Thoracic aorta (tissue), 2 donors: ENCODE measurements around the gene GLRX2. TPM values are rescaled to one million over a fixed set of nuclear protein-coding genes. Genes with fewer than 3 reads are reported as not detected.

Source experiments
- ATAC-seq: fragments of 150-250 bp; one replicate; pipeline ENCODE4 v1.8.0; 2017; ENCODE audit warnings: low read depth; ENCODE audit not compliant: insufficient number of reproducible peaks, low FRiP score
- DNase-seq: peaks from one replicate; pipeline ENCODE4 v3.0.0-alpha.2; 2020; ENCODE audit warnings: low spot score
- H3K27ac ChIP-seq, 2 donors: fragments of 200-600 bp; sonication (generic); 1 replicate in 1 of 2; 2 replicates in 1 of 2; pipeline ENCODE4 v1.5.1; 2016; ENCODE audit warnings: mild to moderate bottlenecking in 2 of 2, moderate library complexity in 2 of 2
- H3K27me3 ChIP-seq: fragments of 200-600 bp; sonication (generic); replicated peaks from 2 replicates; pipeline ENCODE4 v1.6.0; 2016; ENCODE audit warnings: mild to moderate bottlenecking; ENCODE audit not compliant: insufficient read depth
- H3K36me3 ChIP-seq: fragments of 200-600 bp; sonication (generic); one replicate; pipeline ENCODE4 v1.5.1; 2016
- H3K4me1 ChIP-seq, 2 donors: fragments of 200-600 bp; sonication (generic); 1 replicate in 1 of 2; 2 replicates in 1 of 2; pipeline versions ENCODE4 v1.5.1 to v1.6.0; 2016; ENCODE audit warnings: low read depth in 2 of 2, mild to moderate bottlenecking in 1 of 2; ENCODE audit not compliant: control insufficient read depth in 1 of 2
- H3K4me3 ChIP-seq: fragments of 200-600 bp; sonication (generic); 2 replicates; pipeline ENCODE4 v1.5.1; 2016; ENCODE audit warnings: mild to moderate bottlenecking
- H3K9me3 ChIP-seq: fragments of 200-600 bp; sonication (generic); 2 replicates; pipeline ENCODE4 v1.5.1; 2016
- total RNA-seq, 2 donors: library from RNA; depleted of rRNA; stranded (reverse); fragments of >200 nt; gene quantifications; one replicate each; pipeline versions ENCODE4 v1.1.0 to v1.2.3, GENCODE V29; 2016
- TF ChIP-seq, protein P1 (sequence below): fragments of 200-600 bp; sonication (generic); IDR thresholded peaks from one replicate; pipeline ENCODE4 v1.5.1; 2019; ENCODE audit warnings: antibody characterized with exemption

The GLRX2 gene
- total RNA-seq, 2 donors from 2014 or later, result 4.7 to 8.3 TPM

DNA sequence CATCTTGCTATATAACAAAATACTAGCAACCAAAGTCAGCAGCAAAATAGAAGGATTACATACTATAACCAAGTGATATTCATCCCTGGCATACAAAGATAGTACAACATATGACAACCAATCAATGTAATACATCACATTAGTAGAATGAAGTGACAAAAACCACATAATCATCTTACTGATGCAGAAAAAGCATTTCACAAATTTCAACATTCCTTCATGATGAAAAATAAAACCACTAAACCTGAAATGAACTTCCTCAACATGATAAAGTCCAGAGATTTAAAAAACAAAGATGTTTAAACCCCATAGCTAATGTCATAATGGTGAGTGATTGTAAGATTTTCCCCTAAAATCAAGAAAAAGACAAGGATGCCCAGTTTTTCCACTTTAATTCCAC, 27.2 kb downstream of the GLRX2 start:
- Histone ChIP-seq H3K4me1 (no peaks in the 10 kb centered on the region), H3K27me3 (no peaks in the 10 kb centered on the region), H3K36me3 (peaks cover 24% of the 10 kb centered on the region), H3K9me3 (peaks cover 2% of the 10 kb centered on the region), H3K4me3 (no peak overlapping the region), H3K27ac (no peak overlapping the region)
- ATAC-seq (no peak), DNase-seq (no peak)
- TF ChIP-seq, protein P1, sequence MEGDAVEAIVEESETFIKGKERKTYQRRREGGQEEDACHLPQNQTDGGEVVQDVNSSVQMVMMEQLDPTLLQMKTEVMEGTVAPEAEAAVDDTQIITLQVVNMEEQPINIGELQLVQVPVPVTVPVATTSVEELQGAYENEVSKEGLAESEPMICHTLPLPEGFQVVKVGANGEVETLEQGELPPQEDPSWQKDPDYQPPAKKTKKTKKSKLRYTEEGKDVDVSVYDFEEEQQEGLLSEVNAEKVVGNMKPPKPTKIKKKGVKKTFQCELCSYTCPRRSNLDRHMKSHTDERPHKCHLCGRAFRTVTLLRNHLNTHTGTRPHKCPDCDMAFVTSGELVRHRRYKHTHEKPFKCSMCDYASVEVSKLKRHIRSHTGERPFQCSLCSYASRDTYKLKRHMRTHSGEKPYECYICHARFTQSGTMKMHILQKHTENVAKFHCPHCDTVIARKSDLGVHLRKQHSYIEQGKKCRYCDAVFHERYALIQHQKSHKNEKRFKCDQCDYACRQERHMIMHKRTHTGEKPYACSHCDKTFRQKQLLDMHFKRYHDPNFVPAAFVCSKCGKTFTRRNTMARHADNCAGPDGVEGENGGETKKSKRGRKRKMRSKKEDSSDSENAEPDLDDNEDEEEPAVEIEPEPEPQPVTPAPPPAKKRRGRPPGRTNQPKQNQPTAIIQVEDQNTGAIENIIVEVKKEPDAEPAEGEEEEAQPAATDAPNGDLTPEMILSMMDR, result no peak

DNA sequence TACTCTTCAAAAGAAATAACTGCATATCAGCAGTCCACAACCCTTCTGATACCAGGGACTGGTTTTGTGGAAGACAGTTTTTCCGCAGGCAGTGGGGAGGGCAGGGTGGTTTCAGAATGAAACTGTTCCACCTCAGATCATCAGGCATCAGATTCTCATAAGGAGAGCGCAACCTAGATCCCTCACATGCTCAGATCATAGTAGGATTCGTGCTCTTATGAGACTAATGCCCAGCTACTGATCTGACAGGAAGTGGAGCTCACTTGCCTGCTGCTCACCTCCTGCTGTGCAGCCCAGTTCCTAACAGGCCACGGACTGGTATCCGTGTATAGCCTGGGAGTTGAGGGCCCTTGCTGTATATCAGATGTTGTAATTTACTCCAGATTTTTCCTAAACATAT, 34.3 kb downstream of the GLRX2 start:
- Histone ChIP-seq H3K36me3 (peaks cover 5% of the 10 kb centered on the region), H3K4me1 (peaks cover 0 to 10% of the 10 kb centered on the region in 2 donors), H3K27ac (peak overlapping the region in 1 of 2 donors; percentile 21), H3K9me3 (no peaks in the 10 kb centered on the region), H3K27me3 (no peaks in the 10 kb centered on the region), H3K4me3 (no peak overlapping the region)
- TF ChIP-seq, protein P1, result no peak
- no peak for DNase-seq
- ATAC-seq, result no peak

DNA sequence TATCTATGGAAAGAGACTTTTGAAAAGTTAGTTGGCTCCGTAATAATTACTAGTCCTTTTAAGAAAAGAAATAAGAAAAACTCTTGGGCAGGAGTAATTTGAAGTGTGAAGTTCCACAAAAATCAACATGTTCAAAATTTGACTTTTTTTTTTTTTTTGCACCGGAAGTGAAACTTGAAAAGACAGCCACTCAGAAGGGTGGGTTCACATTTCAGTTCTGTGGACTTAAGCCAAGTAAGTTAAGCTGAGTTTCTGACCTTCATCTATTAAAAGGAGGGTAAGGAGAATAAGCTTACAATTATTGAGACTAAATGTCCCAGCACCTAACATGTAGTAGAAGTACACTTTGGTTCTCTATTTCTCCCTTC, 34.8 kb downstream of the GLRX2 start:
- TF ChIP-seq, protein P1, result no peak
- Histone ChIP-seq H3K4me3 (no peak overlapping the region), H3K9me3 (no peaks in the 10 kb centered on the region), H3K36me3 (peaks cover 5% of the 10 kb centered on the region), H3K4me1 (peaks cover 0 to 10% of the 10 kb centered on the region in 2 donors), H3K27me3 (no peaks in the 10 kb centered on the region), H3K27ac (no peak overlapping the region)
- DNase-seq (no peak), ATAC-seq (no peak)

DNA sequence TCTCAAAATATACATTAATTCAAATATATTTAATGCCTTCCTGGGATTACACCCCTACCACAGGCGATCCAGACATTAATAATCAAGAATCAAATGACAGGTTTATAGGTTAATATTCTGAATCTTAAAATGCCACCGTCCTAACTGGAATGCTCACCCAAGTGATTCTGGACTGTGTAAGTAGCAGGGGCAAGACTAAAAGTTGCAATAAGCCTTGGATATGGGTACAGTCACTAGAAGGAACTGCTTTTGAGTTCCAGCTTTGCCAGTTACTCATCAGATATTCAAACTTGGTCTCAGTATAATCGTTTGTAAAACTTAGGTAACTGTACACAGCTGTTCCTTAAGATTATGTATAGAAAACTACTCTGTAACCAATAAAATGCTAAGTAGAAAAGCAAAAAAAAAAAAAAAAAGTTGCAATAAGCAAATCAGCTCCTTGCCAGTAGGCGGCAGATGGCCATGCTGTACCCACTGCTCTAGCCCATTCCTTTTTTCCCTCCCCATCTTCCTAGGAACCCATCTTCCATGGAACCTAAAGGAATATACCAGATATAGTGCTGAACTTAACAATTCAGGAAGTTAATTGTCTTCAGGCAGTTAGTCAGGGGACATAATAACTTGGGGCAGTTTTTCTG, 35.3 kb downstream of the GLRX2 start:
- no peaks in the 10 kb centered on the region for H3K9me3 ChIP-seq
- TF ChIP-seq, protein P1, result no peak
- DNase-seq (no peak), ATAC-seq (no peak)
- H3K27me3 ChIP-seq, result no peaks in the 10 kb centered on the region
- peaks cover 0 to 11% of the 10 kb centered on the region in 2 donors for H3K4me1 ChIP-seq
- H3K4me3 ChIP-seq, result no peak overlapping the region
- H3K27ac ChIP-seq, result no peak overlapping the region
- peaks cover 5% of the 10 kb centered on the region for H3K36me3 ChIP-seq

DNA sequence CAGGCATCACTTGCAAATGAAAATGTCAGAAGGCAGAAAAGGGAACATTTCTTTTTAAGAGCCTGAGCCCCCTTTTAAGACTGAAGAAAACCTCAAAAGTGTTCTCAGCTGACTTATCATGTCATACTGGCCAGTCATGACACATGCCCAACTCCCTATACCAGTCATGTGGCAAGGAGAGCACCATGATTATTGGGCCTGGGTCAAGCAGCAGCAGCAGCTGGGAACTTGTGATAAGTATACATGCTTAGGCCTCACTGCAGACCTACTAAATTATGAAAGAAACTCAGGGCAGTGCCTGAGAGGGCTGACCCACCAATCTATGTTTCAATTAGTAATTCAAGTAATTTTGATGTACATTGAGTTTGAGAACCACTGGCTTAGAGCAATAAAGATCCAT, 37.2 kb downstream of the GLRX2 start:
- Histone ChIP-seq H3K27me3 (no peaks in the 10 kb centered on the region), H3K4me1 (peaks cover 7 to 12% of the 10 kb centered on the region in 2 donors), H3K36me3 (peaks cover 5% of the 10 kb centered on the region), H3K27ac (no peak overlapping the region), H3K9me3 (no peaks in the 10 kb centered on the region), H3K4me3 (no peak overlapping the region)
- DNase-seq, result no peak
- TF ChIP-seq, protein P1, result no peak
- ATAC-seq, result no peak
